Kidney (tissue), 14 donors: ENCODE results near the gene NFE2. TPM values are rescaled to one million over a fixed set of nuclear protein-coding genes. Genes with fewer than 3 reads are reported as not detected.
A peak's percentile ranks its signal among the peaks of the same experiment; 100 is the strongest.
"Not testable (repeated sequence)": the region's sequence is repeated elsewhere in the genome, so short reads cannot be mapped to it uniquely, and the experiment has no call there.

Experiments used
- DNase-seq, 5 donors: peaks; one replicate each; pipeline ENCODE4 v3.0.0-alpha.2; 2013 to 2020
- FAIRE-seq: peaks from 2 replicates; lab custom pipeline; 2012; peaks lifted over from hg19 to GRCh38; lab: Jason Lieb, UNC
- H3K27ac ChIP-seq, 2 donors: one replicate each; pipeline ENCODE4 v1.7.0; 2013; ENCODE audit warnings: low read depth in 2 of 2, low read length in 2 of 2, inconsistent platforms in 1 of 2
- H3K27me3 ChIP-seq: one replicate; pipeline ENCODE4 v1.7.1; 2013; ENCODE audit warnings: low read length, inconsistent platforms; ENCODE audit not compliant: control insufficient read depth, insufficient read depth
- H3K36me3 ChIP-seq, 3 donors: one replicate each; pipeline versions ENCODE4 v1.7.0 to v1.7.1; 2013; ENCODE audit warnings: low read length in 3 of 3, control low read depth in 1 of 3, inconsistent platforms in 1 of 3; ENCODE audit not compliant: insufficient read depth in 3 of 3, control insufficient read depth in 2 of 3
- H3K4me1 ChIP-seq, 3 donors: one replicate each; pipeline versions ENCODE4 v1.7.0 to v1.7.1; 2013; ENCODE audit warnings: low read length in 3 of 3, inconsistent platforms in 1 of 3, low read depth in 1 of 3; ENCODE audit not compliant: control insufficient read depth in 2 of 3, insufficient read depth in 2 of 3
- H3K4me3 ChIP-seq, 3 donors: one replicate each; pipeline versions ENCODE4 v1.7.0 to v1.8.1; 2013; ENCODE audit warnings: low read length in 3 of 3, control low read depth in 1 of 3, inconsistent platforms in 1 of 3
- H3K9ac ChIP-seq, 3 donors: one replicate each; pipeline versions ENCODE4 v1.7.0 to v1.7.1; 2013; ENCODE audit warnings: low read length in 3 of 3, control low read depth in 1 of 3, inconsistent platforms in 1 of 3
- H3K9me3 ChIP-seq, 3 donors: one replicate each; pipeline versions ENCODE4 v1.7.0 to v1.7.1; 2013; ENCODE audit warnings: low read length in 3 of 3, control low read depth in 1 of 3, inconsistent platforms in 1 of 3; ENCODE audit not compliant: control insufficient read depth in 2 of 3, insufficient read depth in 1 of 3
- intact Hi-C: fragments of 100-400 bp; cut with DNase I; formaldehyde crosslinking; loops from one replicate; pipeline ENCODE4 v1.11.1; 2022
- polyA plus RNA-seq: library from polyadenylated mRNA; stranded (reverse); fragments of 350-450 nt; fragmentation: Illumina TruSeq; extraction: RNeasy Lipid Tissue Mini Kit (QIAGEN cat#74804); gene quantifications from one replicate; pipeline ENCODE4 v1.2.3, GENCODE V29; 2014; ENCODE audit warnings: low read depth, low replicate concordance; ENCODE audit not compliant: insufficient read depth
- total RNA-seq: library from RNA; stranded (reverse); fragmentation: NEBNext Ultra II Directional; extraction: Animal tissue kit (Norgen Biotek cat#: 25700); gene quantifications from one replicate; pipeline ENCODE4 v1.2.1, GENCODE V29; 2021
- TF ChIP-seq, protein P1 (sequence below): IDR thresholded peaks from 3 replicates; pipeline ENCODE4 v1.5.1; 2012; ENCODE audit warnings: mild to moderate bottlenecking, moderate library complexity, borderline replicate concordance; ENCODE audit not compliant: insufficient read depth; ENCODE audit errors: extremely low read depth
- donor health status: control.
- donor health status: control.
- donor health status: control.
- donor health status: control.
- donor health status: control.
- donor health status: DM: yes; HTN: yes; CAD: no.
- donor health status: Normal renal cell carcinoma (clear cell type).

Gene NFE2
- total and polyA plus RNA-seq, 2 donors from 2014 or later: 1.6 TPM; not detected in 1

DNA sequence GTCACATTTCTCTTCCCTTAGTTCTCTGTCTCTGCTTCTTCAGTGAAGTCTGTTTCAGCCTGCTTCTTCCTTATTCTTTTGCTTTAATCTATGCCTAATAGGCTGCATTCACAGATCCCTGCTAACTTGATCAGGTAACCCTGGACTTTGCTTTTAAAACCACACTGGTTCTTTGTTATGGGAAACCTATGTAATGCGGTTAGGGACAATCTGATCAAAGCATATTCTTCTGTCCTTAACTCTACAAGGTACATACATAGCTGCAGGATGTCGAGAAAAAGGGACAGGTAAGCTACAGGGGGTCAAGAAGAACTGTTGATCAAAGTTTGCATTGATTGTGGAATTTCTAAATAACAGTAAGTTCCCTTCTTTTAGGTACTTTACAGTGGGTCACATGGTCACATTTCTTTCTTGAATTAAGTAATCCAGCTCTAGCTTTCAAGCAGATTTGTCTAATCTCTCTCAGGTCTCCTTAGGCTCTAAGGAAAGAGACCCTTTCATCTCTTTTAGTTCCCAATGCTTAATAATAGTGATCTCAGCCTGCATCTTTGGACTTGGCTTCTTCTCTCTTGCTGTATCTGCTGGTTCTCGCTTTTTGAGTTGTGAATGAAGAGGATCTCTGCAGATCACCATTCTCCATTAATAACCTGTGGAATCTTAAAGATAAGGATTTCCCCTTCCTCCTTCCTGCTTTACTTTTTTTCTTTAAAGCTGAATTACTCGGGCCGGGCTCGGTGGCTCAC, 28.0 kb upstream of the NFE2 start:
- intact Hi-C loops: no loop called here
- Histone ChIP-seq H3K27ac (no peak overlapping the region), H3K36me3 (no peaks in the 10 kb centered on the region), H3K27me3 (no peaks in the 10 kb centered on the region), H3K4me3 (no peak overlapping the region), H3K4me1 (peaks cover 0 to 9% (median 0%) of the 10 kb centered on the region in 3 donors), H3K9ac (peak overlapping the region in 1 of 3 donors; percentile 16), H3K9me3 (no peaks in the 10 kb centered on the region)
- TF ChIP-seq, protein P1, sequence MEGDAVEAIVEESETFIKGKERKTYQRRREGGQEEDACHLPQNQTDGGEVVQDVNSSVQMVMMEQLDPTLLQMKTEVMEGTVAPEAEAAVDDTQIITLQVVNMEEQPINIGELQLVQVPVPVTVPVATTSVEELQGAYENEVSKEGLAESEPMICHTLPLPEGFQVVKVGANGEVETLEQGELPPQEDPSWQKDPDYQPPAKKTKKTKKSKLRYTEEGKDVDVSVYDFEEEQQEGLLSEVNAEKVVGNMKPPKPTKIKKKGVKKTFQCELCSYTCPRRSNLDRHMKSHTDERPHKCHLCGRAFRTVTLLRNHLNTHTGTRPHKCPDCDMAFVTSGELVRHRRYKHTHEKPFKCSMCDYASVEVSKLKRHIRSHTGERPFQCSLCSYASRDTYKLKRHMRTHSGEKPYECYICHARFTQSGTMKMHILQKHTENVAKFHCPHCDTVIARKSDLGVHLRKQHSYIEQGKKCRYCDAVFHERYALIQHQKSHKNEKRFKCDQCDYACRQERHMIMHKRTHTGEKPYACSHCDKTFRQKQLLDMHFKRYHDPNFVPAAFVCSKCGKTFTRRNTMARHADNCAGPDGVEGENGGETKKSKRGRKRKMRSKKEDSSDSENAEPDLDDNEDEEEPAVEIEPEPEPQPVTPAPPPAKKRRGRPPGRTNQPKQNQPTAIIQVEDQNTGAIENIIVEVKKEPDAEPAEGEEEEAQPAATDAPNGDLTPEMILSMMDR: no peak
- no peak for DNase-seq
- no peak for FAIRE-seq

DNA sequence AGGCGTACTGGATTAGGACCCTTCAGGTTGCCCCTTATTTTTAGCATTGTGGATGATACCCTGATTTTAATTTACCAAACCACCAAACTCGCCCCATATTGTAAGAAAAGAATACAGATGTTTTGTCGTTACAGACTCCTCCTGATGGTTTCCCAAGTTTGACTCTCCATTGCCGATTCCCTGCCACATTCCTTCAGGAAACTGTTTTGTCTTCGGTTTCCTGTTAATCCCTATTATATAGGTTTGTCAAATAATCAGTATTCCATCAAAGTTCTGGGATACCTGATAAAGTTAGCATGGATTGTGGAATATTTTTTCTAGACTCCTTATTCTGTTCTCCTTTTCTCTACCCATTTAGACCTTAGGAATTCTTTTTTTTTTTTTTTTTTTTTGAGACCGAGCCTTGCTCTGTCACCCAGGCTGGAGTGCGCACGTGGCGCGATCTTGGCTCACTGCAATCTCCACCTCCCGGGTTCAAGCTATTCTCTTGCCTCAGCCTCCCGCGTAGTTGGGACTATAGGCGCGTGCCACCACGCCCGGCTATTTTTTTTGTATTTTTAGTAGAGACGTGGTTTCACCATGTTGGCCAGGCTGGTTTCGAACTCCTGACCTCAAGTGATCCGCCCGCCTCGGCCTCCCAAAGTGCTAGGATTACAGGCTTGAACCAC, 24.8 kb upstream of the NFE2 start:
- intact Hi-C loops, H3K36me3 ChIP-seq, H3K9me3 ChIP-seq, DNase-seq, H3K27me3 ChIP-seq, FAIRE-seq, H3K4me1 ChIP-seq: not testable (repeated sequence)
- H3K4me3 ChIP-seq: peak overlapping the region; percentile 89 to 99 (median 98)
- peak overlapping the region; percentile 90 to 99 (median 96) for H3K9ac ChIP-seq
- H3K27ac ChIP-seq: peak overlapping the region; percentile 74 to 92

DNA sequence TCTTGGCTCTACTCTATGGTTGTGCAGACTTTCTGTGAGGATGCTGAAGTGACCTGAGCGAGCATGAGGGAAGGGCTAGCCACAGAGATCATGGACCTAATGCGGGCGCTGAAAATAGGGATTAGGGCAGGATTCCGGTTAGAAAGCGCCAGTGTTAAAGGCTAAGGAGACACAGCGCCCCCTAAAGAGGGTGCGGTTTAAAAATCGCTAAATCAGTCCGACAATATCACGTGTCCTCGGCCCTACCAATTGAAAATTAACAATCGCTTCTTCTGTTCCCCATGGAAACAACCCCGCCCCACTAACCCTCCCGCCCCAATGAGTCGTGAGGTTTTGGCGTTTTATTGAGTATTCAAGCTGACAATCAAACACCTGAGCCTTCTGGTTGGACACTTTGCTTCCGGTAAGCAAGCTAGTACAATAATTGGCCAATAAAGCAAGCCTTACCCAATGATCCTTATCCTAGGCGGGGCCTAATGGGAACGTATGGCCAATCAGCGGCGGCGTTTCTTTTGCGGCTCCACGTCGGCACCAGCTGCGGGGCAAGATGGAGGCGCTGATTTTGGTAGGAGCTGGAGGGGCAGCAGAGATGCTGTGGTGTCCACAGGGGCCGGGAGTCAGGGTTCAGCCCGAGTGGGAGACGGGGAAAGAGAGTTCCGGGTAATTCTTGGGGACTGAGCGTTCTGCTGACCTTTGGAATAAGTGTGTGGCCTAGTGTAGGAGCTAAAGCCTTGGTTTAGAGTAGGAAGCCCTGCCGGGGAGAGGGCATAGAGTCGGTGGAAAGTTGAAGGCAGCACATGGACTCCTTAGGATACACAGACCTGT, 24.0 kb upstream of the NFE2 start, which contains the start of gene COPZ1:
Gene COPZ1 (plus strand): TSS at position 515 of the 825 bp plus-strand sequence. CDS start 33 bp downstream, at position 548.
- Histone ChIP-seq H3K27me3 (no peaks in the 10 kb centered on the region), H3K9ac (peak within 1 kb of the TSS; percentile 90 to 99 (median 96)), H3K36me3 (no peaks in the 10 kb centered on the region), H3K4me3 (peak within 1 kb of the TSS; percentile 89 to 99 (median 98)), H3K27ac (peak within 1 kb of the TSS; percentile 74 to 92), H3K9me3 (no peaks in the 10 kb centered on the region), H3K4me1 (peaks cover 0 to 4% (median 0%) of the 10 kb centered on the region in 3 donors)
- TF ChIP-seq, protein P1: peak; percentile 82
- peak; percentile 97 for FAIRE-seq
- DNase-seq: peak; percentile 97 to 100 (median 99)
- intact Hi-C loops: no loop called here
